Measurements from ENCODE around the gene TMEM107. TPM values are rescaled to one million over a fixed set of nuclear protein-coding genes. Genes with fewer than 3 reads are reported as not detected.
A peak's percentile ranks its signal among the peaks of the same experiment; 100 is the strongest.

TMEM107 gene
- total and polyA plus RNA-seq, 10 of the 15 experiments (the other 5 are each of a cell fraction or from before 2014, with no cell fraction given): 7.9 to 38.7 (median 22.9) TPM

DNA sequence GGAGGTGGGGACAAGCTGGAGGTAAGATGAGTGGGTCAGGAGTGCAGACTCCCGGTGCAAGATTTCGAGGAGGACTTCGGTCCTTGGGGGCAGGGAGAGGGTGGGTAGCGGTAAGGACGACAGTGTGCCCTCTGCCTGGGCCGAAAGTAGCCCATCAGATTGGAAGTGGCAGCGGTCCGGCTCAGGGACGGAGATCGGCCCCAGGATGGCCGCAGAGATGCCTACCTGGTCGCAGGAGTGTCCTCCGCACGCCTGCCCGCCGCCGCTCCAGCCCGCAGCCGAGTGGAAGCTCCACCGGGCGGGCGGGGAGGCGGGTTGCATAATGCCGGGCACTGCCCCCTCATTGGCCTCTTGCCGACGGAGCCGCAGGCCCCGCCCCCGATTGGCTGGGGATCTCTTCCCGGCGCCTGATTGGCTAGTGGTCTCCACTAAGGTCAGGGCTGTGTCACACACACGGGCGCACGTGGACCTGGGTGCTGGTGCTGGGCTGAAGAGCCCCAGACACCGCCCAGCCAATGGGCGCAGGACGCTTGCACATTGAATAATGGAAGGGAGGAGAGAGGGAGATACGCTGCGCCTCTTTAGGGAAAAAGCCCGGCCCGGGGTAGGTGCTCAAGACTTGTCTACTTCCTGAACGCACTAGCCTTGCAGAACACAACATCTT, 23.9 kb downstream of the TMEM107 start, which contains the start of gene PER1:
TSS of gene PER1 (minus strand) at position 293 of the 664 bp plus-strand sequence. CDS start 1,698 bp downstream, outside the sequence.
- ChIA-PET RAD21 (ENCODE audit: unreplicated experiment) (interaction anchor here (0.9 to 1.0 kb wide), 2 partner anchors 14 to 32 kb away, joined by 3 to 5 read pairs; no protein-coding TSS in a partner anchor), POLR2A (interaction anchor here (1.0 to 7.5 kb wide), 9 partner anchors 9 to 44 kb away, joined by 3 to 71 read pairs (median 6); partner anchors contain the start of genes BORCS6 and HES7), CTCF (interaction anchor here (0.7 to 3.4 kb wide), 4 partner anchors 11 to 33 kb away, joined by 3 to 29 read pairs (median 5); no protein-coding TSS in a partner anchor), SMC1A (ENCODE audit: uncharacterized antibody, unreplicated experiment) (no interaction called here)
- in situ Hi-C loops (cut with MboI): no loop called here
- Histone ChIP-seq H3K79me2 (ENCODE audit: control insufficient read depth, insufficient read depth, low read length) (peaks cover 21% of the 10 kb centered on the region), H3K4me3 (peak within 1 kb of the TSS; percentile 89), H3K27ac (ENCODE audit: control insufficient read depth, insufficient read depth) (peak within 1 kb of the TSS; percentile 89), H4K20me1 (ENCODE audit: control insufficient read depth, insufficient read depth) (no peaks in the 10 kb centered on the region; the same call in 1 of the 2 replicates), H3K36me3 (ENCODE audit: control insufficient read depth in 2 of 2, insufficient read depth in 2 of 2, low read length in 1 of 2) (peaks cover 9 to 12% of the 10 kb centered on the region in 2 experiments), H3K4me2 (ENCODE audit: control insufficient read depth, insufficient read depth) (peak within 1 kb of the TSS; percentile 97), H2AFZ (ENCODE audit: control insufficient read depth, low read depth, low read length) (peak within 1 kb of the TSS; percentile 51), H3K4me1 (ENCODE audit: control insufficient read depth, insufficient read depth, low read length) (peaks cover 19% of the 10 kb centered on the region), H3K27me3 (replicated peaks in 1 of 2; ENCODE audit: control insufficient read depth in 2 of 2, insufficient read depth in 2 of 2, low read length in 1 of 2) (no peaks in the 10 kb centered on the region), H3K9me3 (replicated peaks; ENCODE audit: control insufficient read depth, insufficient read depth, low read length) (no peaks in the 10 kb centered on the region), H3K9ac (ENCODE audit: control insufficient read depth, insufficient read depth, low read length) (peak within 1 kb of the TSS; percentile 85)
- WGBS (ENCODE audit: insufficient coverage, insufficient replicate concordance, low lambda C conversion rate, missing lambda C conversion rate): 14% methylated on average over 41 of the region's 42 CpGs
- intact Hi-C loops (cut with micrococcal nuclease; ENCODE audit: unreplicated experiment): no loop called here
- BruUV-seq (replicated peaks): no TSS peak
- peak; percentile 66 for DNase-seq (ENCODE audit: low read depth, low spot score)
- peak; percentile 78 for FAIRE-seq
- ATAC-seq: peak; percentile 64
- TF ChIP-seq RFX5 (IDR thresholded peaks at IDR 0.05; ENCODE audit: low read depth, low read length) (peak; percentile 44; the same call in 1 of the 2 replicates), EED (IDR thresholded peaks at IDR 0.05; ENCODE audit: low read depth) (no peak), KLF5 (IDR thresholded peaks at IDR 0.05; ENCODE audit: partially characterized antibody) (no peak), BRCA1 (IDR thresholded peaks at IDR 0.05; ENCODE audit: low read depth, low read length) (no peak), RB1 (IDR thresholded peaks at IDR 0.05; ENCODE audit: borderline replicate concordance) (no peak), CREB1 (IDR thresholded peaks at IDR 0.05; ENCODE audit: low read depth) (peak; percentile 67), SP1 (IDR thresholded peaks at IDR 0.05; ENCODE audit: low read depth, low read length) (peak; percentile 81), BMI1 (IDR thresholded peaks at IDR 0.05; ENCODE audit: borderline replicate concordance) (no peak), MTA2 (IDR thresholded peaks at IDR 0.05; ENCODE audit: low read depth) (no peak), MAX (IDR thresholded peaks at IDR 0.05; ENCODE audit: low read depth, low read length) (peak; percentile 90), JUNB (IDR thresholded peaks at IDR 0.05) (no peak)
- TF ChIP-seq, protein P1, sequence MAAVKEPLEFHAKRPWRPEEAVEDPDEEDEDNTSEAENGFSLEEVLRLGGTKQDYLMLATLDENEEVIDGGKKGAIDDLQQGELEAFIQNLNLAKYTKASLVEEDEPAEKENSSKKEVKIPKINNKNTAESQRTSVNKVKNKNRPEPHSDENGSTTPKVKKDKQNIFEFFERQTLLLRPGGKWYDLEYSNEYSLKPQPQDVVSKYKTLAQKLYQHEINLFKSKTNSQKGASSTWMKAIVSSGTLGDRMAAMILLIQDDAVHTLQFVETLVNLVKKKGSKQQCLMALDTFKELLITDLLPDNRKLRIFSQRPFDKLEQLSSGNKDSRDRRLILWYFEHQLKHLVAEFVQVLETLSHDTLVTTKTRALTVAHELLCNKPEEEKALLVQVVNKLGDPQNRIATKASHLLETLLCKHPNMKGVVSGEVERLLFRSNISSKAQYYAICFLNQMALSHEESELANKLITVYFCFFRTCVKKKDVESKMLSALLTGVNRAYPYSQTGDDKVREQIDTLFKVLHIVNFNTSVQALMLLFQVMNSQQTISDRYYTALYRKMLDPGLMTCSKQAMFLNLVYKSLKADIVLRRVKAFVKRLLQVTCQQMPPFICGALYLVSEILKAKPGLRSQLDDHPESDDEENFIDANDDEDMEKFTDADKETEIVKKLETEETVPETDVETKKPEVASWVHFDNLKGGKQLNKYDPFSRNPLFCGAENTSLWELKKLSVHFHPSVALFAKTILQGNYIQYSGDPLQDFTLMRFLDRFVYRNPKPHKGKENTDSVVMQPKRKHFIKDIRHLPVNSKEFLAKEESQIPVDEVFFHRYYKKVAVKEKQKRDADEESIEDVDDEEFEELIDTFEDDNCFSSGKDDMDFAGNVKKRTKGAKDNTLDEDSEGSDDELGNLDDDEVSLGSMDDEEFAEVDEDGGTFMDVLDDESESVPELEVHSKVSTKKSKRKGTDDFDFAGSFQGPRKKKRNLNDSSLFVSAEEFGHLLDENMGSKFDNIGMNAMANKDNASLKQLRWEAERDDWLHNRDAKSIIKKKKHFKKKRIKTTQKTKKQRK (IDR thresholded peaks at IDR 0.05; ENCODE audit: low read depth, low read length): no peak
- TF ChIP-seq, protein P2, sequence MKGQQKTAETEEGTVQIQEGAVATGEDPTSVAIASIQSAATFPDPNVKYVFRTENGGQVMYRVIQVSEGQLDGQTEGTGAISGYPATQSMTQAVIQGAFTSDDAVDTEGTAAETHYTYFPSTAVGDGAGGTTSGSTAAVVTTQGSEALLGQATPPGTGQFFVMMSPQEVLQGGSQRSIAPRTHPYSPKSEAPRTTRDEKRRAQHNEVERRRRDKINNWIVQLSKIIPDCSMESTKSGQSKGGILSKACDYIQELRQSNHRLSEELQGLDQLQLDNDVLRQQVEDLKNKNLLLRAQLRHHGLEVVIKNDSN (IDR thresholded peaks at IDR 0.05; ENCODE audit: borderline replicate concordance, extremely low read length, insufficient read depth, low read depth, low read length): no peak
- TF ChIP-seq, protein P3, sequence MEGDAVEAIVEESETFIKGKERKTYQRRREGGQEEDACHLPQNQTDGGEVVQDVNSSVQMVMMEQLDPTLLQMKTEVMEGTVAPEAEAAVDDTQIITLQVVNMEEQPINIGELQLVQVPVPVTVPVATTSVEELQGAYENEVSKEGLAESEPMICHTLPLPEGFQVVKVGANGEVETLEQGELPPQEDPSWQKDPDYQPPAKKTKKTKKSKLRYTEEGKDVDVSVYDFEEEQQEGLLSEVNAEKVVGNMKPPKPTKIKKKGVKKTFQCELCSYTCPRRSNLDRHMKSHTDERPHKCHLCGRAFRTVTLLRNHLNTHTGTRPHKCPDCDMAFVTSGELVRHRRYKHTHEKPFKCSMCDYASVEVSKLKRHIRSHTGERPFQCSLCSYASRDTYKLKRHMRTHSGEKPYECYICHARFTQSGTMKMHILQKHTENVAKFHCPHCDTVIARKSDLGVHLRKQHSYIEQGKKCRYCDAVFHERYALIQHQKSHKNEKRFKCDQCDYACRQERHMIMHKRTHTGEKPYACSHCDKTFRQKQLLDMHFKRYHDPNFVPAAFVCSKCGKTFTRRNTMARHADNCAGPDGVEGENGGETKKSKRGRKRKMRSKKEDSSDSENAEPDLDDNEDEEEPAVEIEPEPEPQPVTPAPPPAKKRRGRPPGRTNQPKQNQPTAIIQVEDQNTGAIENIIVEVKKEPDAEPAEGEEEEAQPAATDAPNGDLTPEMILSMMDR (IDR thresholded peaks at IDR 0.05 in 2 of 3, conservative IDR thresholded peaks at IDR 0.05 in 1 of 3; ENCODE audit: control insufficient read depth in 2 of 3, extremely low read depth in 1 of 3, insufficient read depth in 1 of 3, low read depth in 3 of 3, low read length in 3 of 3): no peak
